ENCODE data around the gene TRAPPC2L. TPM values are rescaled to one million over a fixed set of nuclear protein-coding genes. Genes with fewer than 3 reads are reported as not detected.

The TRAPPC2L gene
- total RNA-seq, 1 experiment from 2014 or later, result 94.1 TPM

- ChIA-PET RAD21 (ENCODE audit: low non-redundant PET in 1 of 2, low total read pairs in 2 of 2, uncharacterized antibody in 2 of 2, unreplicated experiment in 2 of 2) (interaction anchor here (0.6 to 1.3 kb wide), 5 partner anchors 15 to 359 kb away, joined by 3 to 8 read pairs (median 3); partner anchors contain the start of genes GALNS (in 1 of the 2) and TRAPPC2L (in 1 of the 2)), CTCF (interaction anchor here (0.9 to 4.9 kb wide), 10 partner anchors 9 to 404 kb away, joined by 3 to 33 read pairs (median 4); partner anchors contain the start of genes GALNS, PIEZO1 and TRAPPC2L), POLR2A (interaction anchor here (0.7 to 3.2 kb wide), 12 partner anchors 9 to 406 kb away, joined by 3 to 16 read pairs (median 6); partner anchors contain the start of genes CDH15, CDT1, PIEZO1 and ZC3H18)
- no peaks in the 10 kb centered on the region; the same call in 1 of the 2 replicates for H4K20me1 ChIP-seq (ENCODE audit: insufficient read depth)
- no TSS peak for BruUV-seq (replicated peaks)
- H3K36me3 ChIP-seq (ENCODE audit: control insufficient read depth in 1 of 2, insufficient read depth in 2 of 2, low read length in 2 of 2), result peaks cover 9 to 36% of the 10 kb centered on the region in 2 experiments; a peak in 3 of 4 replicates
- intact Hi-C loops (cut with micrococcal nuclease), result loop anchor here (1.0 to 10.0 kb wide), 5 partner anchors 45 to 753 kb away; partner anchors contain the start of genes CDH15, RPL13 and TRAPPC2L
- H3K4me3 ChIP-seq (replicated peaks in 1 of 2; ENCODE audit: low read depth in 1 of 2, low read length in 2 of 2), result peak within 1 kb of the TSS; percentile 72 to 75
- H3K27me3 ChIP-seq (ENCODE audit: insufficient read depth, low read length), result no peaks in the 10 kb centered on the region
- DNase-seq (ENCODE audit: low read depth, low spot score) (peak; percentile 91), ATAC-seq (peak; percentile 64)
- peaks cover 22 to 59% of the 10 kb centered on the region in 2 experiments for H3K4me1 ChIP-seq (ENCODE audit: control insufficient read depth in 1 of 2, insufficient read depth in 2 of 2, low read length in 2 of 2)
- H3K9me2 ChIP-seq (ENCODE audit: insufficient read depth), result no peaks in the 10 kb centered on the region
- peaks cover 39% of the 10 kb centered on the region for H3K79me2 ChIP-seq (ENCODE audit: insufficient read depth, low read length)
- peak within 1 kb of the TSS; percentile 94 for H3K4me2 ChIP-seq (ENCODE audit: low read length)
- H3K9me3 ChIP-seq (ENCODE audit: control insufficient read depth in 1 of 2, insufficient read depth in 1 of 2, low read depth in 1 of 2, low read length in 2 of 2), result no peaks in the 10 kb centered on the region
- no peak within 1 kb of the TSS for H2AFZ ChIP-seq (ENCODE audit: low read depth, low read length, poor library complexity, severe bottlenecking)
- peak within 1 kb of the TSS; percentile 87 for H3K9ac ChIP-seq (ENCODE audit: low read length)
- H3K27ac ChIP-seq (ENCODE audit: low read depth, low read length), result peak within 1 kb of the TSS; percentile 100
- TF ChIP-seq REST (IDR thresholded peaks at IDR 0.05; ENCODE audit: low read depth), result no peak
- peak; percentile 4 for TF ChIP-seq ZBTB33 (IDR thresholded peaks at IDR 0.05; ENCODE audit: extremely low read depth, insufficient replicate concordance, low read length)
- TF ChIP-seq ZFX (IDR thresholded peaks at IDR 0.05), result peak; percentile 46; the same call in 1 of the 2 replicates
- TF ChIP-seq JUND (IDR thresholded peaks at IDR 0.05), result no peak
- peak; percentile 85 for TF ChIP-seq POLR2AphosphoS5 (IDR thresholded peaks at IDR 0.05; ENCODE audit: low read depth, low read length)
- TF ChIP-seq EZH2phosphoT487 (IDR thresholded peaks at IDR 0.05; ENCODE audit: borderline replicate concordance), result no peak
- TF ChIP-seq EZH2 (IDR thresholded peaks at IDR 0.05), result no peak
- TF ChIP-seq YY1 (IDR thresholded peaks at IDR 0.05; ENCODE audit: extremely low read depth, insufficient replicate concordance, low read depth, low read length), result peak; percentile 88
- no peak for TF ChIP-seq MAX (IDR thresholded peaks at IDR 0.05)
- no peak for TF ChIP-seq EGR1 (IDR thresholded peaks at IDR 0.05; ENCODE audit: low read depth)
- TF ChIP-seq FOSL1 (IDR thresholded peaks at IDR 0.05; ENCODE audit: low read depth), result no peak
- TF ChIP-seq CTCF (IDR thresholded peaks at IDR 0.05 in 2 of 3, conservative IDR thresholded peaks at IDR 0.05 in 1 of 3; ENCODE audit: borderline replicate concordance in 1 of 3, insufficient read depth in 1 of 3, low read depth in 2 of 3, low read length in 2 of 3), result peak in 2 of 3 experiments; percentile 35; a peak in 4 of 6 replicates
- no peak for TF ChIP-seq TCF7L2 (IDR thresholded peaks at IDR 0.05; ENCODE audit: borderline replicate concordance, extremely low read depth, insufficient read depth, insufficient read length)
- TF ChIP-seq ELF1 (IDR thresholded peaks at IDR 0.05; ENCODE audit: borderline replicate concordance, low read depth), result no peak
- no peak for TF ChIP-seq CBX3 (IDR thresholded peaks at IDR 0.05; ENCODE audit: low read depth)
- TF ChIP-seq SIN3A (IDR thresholded peaks at IDR 0.05; ENCODE audit: low read depth), result no peak
- no peak for TF ChIP-seq SRF (IDR thresholded peaks at IDR 0.05; ENCODE audit: low read depth)
Observed at GRCh38 chr16:88811769-88812512, 45.0 kb upstream of the TRAPPC2L start, which contains the start of gene APRT. TSS of gene APRT (minus strand) at chr16:88811928. CDS start at chr16:88811899, 29 bp downstream.

All from HCT116 (cell line).